Astrocyte (in vitro differentiated cells and primary cell): ENCODE data around the gene RAB31. TPM values are rescaled to one million over a fixed set of nuclear protein-coding genes. Genes with fewer than 3 reads are reported as not detected.
A peak's percentile ranks its signal among the peaks of the same experiment; 100 is the strongest.

Experiments used
- DNase-seq: peaks from one replicate; pipeline ENCODE4 v3.0.0-alpha.2; 2010; ENCODE audit warnings: low read depth
- FAIRE-seq: peaks from 2 replicates; lab custom pipeline; 2011; peaks lifted over from hg19 to GRCh38; lab: Jason Lieb, UNC
- H2AFZ ChIP-seq: 2 replicates; pipeline ENCODE4 v1.6.0; 2012; ENCODE audit warnings: low read depth, low read length, inconsistent platforms
- H3K27ac ChIP-seq: 2 replicates; pipeline ENCODE4 v1.5.1; 2011; ENCODE audit warnings: low read depth, low read length, inconsistent platforms
- H3K27me3 ChIP-seq: 2 replicates; pipeline ENCODE4 v1.6.0; 2011; ENCODE audit warnings: low read length, inconsistent platforms; ENCODE audit not compliant: insufficient read depth
- H3K36me3 ChIP-seq: 2 replicates; pipeline ENCODE4 v1.5.1; 2011; ENCODE audit warnings: low read length, inconsistent platforms; ENCODE audit not compliant: insufficient read depth
- H3K4me1 ChIP-seq: 2 replicates; pipeline ENCODE4 v1.5.1; 2011; ENCODE audit warnings: low read length, inconsistent platforms; ENCODE audit not compliant: insufficient read depth
- H3K4me2 ChIP-seq: 2 replicates; pipeline ENCODE4 v1.6.0; 2012; ENCODE audit warnings: low read length, inconsistent platforms
- H3K4me3 ChIP-seq: 2 replicates; pipeline ENCODE4 v1.5.1; 2011; ENCODE audit warnings: low read depth, mild to moderate bottlenecking, low read length, inconsistent platforms; ENCODE audit not compliant: insufficient read depth
- H3K79me2 ChIP-seq: 2 replicates; pipeline ENCODE4 v1.6.0; 2012; ENCODE audit warnings: mild to moderate bottlenecking, low read length, inconsistent platforms; ENCODE audit not compliant: insufficient read depth
- H3K9ac ChIP-seq: 2 replicates; pipeline ENCODE4 v1.6.0; 2012; ENCODE audit warnings: mild to moderate bottlenecking, low read length, inconsistent platforms
- H3K9me3 ChIP-seq: 2 replicates; pipeline ENCODE4 v1.5.1; 2012; ENCODE audit warnings: low read depth, mild to moderate bottlenecking, low read length, inconsistent platforms; ENCODE audit not compliant: insufficient read depth
- H4K20me1 ChIP-seq: 2 replicates; pipeline ENCODE4 v1.6.0; 2012; ENCODE audit warnings: low read length, inconsistent platforms; ENCODE audit not compliant: insufficient read depth
- H3K27ac Mint-ChIP-seq: one replicate; pipeline ENCODE4 v1.8.0; 2021; ENCODE audit warnings: mild to moderate bottlenecking, mixed read lengths; ENCODE audit not compliant: unreplicated experiment
- H3K27me3 Mint-ChIP-seq: one replicate; pipeline ENCODE4 v1.8.0; 2021; ENCODE audit warnings: low read depth, mixed read lengths; ENCODE audit not compliant: unreplicated experiment
- H3K36me3 Mint-ChIP-seq: one replicate; pipeline ENCODE4 v1.8.0; 2021; ENCODE audit warnings: low read depth, mixed read lengths; ENCODE audit not compliant: unreplicated experiment
- H3K4me1 Mint-ChIP-seq: one replicate; pipeline ENCODE4 v1.8.0; 2021; ENCODE audit warnings: low read depth, mixed read lengths; ENCODE audit not compliant: unreplicated experiment
- H3K4me3 Mint-ChIP-seq: one replicate; pipeline ENCODE4 v1.8.0; 2021; ENCODE audit warnings: mild to moderate bottlenecking, moderate library complexity, mixed read lengths; ENCODE audit not compliant: unreplicated experiment
- H3K9me3 Mint-ChIP-seq: one replicate; pipeline ENCODE4 v1.8.0; 2021; ENCODE audit warnings: mild to moderate bottlenecking, mixed read lengths; ENCODE audit not compliant: unreplicated experiment
- EZH2 ChIP-seq: IDR thresholded peaks from 2 replicates; pipeline ENCODE4 v1.6.1; 2012; ENCODE audit warnings: mild to moderate bottlenecking, low read length, inconsistent platforms; ENCODE audit not compliant: insufficient read depth
- total RNA-seq: library from RNA; stranded (reverse); gene quantifications from 2 replicates; pipeline ENCODE4 v1.2.1, GENCODE V29; 2021
- TF ChIP-seq, protein P1 (sequence below): IDR thresholded peaks from 2 replicates; pipeline ENCODE4 v1.5.1; 2011; ENCODE audit warnings: low read depth, mild to moderate bottlenecking, inconsistent platforms, low read length, moderate library complexity; ENCODE audit not compliant: insufficient read depth

Gene RAB31
- total RNA-seq, 1 donor from 2014 or later: 100 TPM

DNA sequence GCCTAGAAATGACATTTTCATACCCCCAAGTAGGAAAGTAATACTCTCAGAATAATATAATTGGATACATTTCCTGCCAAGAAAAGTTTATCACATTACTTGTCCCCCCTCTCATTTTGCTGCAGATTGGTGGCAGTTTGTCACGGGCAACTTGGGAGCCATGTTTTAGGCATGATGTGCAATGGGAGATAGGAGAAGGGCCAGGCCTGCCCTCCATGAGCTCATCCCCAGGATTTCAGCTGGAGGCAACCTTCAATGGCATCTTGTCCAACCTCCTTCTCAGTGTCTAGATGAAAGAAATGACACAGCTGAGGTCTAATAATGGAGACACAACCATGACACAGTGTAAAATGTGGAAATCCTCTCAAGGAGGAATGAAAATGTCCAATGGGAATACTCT, 11.4 kb upstream of the RAB31 start:
- Mint-ChIP-seq H3K4me3 (no peak overlapping the region), H3K36me3 (no peaks in the 10 kb centered on the region), H3K4me1 (peaks cover 14% of the 10 kb centered on the region), H3K27ac (peak overlapping the region; percentile 55), H3K27me3 (peaks cover 12% of the 10 kb centered on the region), H3K9me3 (no peaks in the 10 kb centered on the region)
- H3K27ac ChIP-seq: no peak overlapping the region
- FAIRE-seq: no peak
- no peak overlapping the region for H2AFZ ChIP-seq
- no peak for DNase-seq
- TF ChIP-seq, protein P1, sequence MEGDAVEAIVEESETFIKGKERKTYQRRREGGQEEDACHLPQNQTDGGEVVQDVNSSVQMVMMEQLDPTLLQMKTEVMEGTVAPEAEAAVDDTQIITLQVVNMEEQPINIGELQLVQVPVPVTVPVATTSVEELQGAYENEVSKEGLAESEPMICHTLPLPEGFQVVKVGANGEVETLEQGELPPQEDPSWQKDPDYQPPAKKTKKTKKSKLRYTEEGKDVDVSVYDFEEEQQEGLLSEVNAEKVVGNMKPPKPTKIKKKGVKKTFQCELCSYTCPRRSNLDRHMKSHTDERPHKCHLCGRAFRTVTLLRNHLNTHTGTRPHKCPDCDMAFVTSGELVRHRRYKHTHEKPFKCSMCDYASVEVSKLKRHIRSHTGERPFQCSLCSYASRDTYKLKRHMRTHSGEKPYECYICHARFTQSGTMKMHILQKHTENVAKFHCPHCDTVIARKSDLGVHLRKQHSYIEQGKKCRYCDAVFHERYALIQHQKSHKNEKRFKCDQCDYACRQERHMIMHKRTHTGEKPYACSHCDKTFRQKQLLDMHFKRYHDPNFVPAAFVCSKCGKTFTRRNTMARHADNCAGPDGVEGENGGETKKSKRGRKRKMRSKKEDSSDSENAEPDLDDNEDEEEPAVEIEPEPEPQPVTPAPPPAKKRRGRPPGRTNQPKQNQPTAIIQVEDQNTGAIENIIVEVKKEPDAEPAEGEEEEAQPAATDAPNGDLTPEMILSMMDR: no peak
- no peak for TF ChIP-seq EZH2
- no peak overlapping the region for H3K4me3 ChIP-seq
- no peaks in the 10 kb centered on the region for H3K79me2 ChIP-seq
- H3K4me2 ChIP-seq: no peak overlapping the region
- H4K20me1 ChIP-seq: no peaks in the 10 kb centered on the region
- H3K27me3 ChIP-seq: no peaks in the 10 kb centered on the region
- no peaks in the 10 kb centered on the region for H3K36me3 ChIP-seq
- no peaks in the 10 kb centered on the region for H3K9me3 ChIP-seq
- H3K4me1 ChIP-seq: peaks cover 5% of the 10 kb centered on the region
- H3K9ac ChIP-seq: no peak overlapping the region

DNA sequence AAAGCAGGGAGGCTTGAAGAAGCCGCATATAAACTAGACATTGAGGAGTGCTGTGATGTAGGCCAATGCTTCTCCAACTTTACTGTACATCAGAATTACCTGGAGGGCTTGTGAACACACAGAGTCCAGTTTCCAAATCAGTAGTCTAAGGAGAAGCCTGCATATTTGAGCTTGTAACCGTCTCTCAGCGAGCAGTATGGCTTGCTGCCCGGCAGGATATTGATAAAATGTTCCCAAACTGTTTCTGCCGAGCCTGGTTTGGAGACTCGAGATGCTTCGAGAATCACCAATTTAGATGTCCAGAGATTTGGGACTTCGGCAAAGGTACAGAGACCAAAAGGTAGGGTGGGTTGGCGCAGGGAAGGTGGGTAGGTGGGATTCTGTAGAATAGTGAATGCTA, 11.0 kb upstream of the RAB31 start:
- H3K36me3 Mint-ChIP-seq: no peaks in the 10 kb centered on the region
- Histone ChIP-seq H2AFZ (no peak overlapping the region), H3K27me3 (no peaks in the 10 kb centered on the region), H3K9ac (no peak overlapping the region), H3K79me2 (no peaks in the 10 kb centered on the region), H3K4me1 (peaks cover 5% of the 10 kb centered on the region), H3K36me3 (no peaks in the 10 kb centered on the region), H3K9me3 (no peaks in the 10 kb centered on the region), H3K4me3 (no peak overlapping the region), H3K27ac (no peak overlapping the region), H3K4me2 (no peak overlapping the region), H4K20me1 (no peaks in the 10 kb centered on the region)
- DNase-seq: no peak
- peaks cover 12% of the 10 kb centered on the region for H3K27me3 Mint-ChIP-seq
- TF ChIP-seq, protein P1: no peak
- no peak for TF ChIP-seq EZH2
- H3K4me3 Mint-ChIP-seq: no peak overlapping the region
- no peak overlapping the region for H3K27ac Mint-ChIP-seq
- FAIRE-seq: no peak
- H3K9me3 Mint-ChIP-seq: no peaks in the 10 kb centered on the region
- H3K4me1 Mint-ChIP-seq: peaks cover 14% of the 10 kb centered on the region

DNA sequence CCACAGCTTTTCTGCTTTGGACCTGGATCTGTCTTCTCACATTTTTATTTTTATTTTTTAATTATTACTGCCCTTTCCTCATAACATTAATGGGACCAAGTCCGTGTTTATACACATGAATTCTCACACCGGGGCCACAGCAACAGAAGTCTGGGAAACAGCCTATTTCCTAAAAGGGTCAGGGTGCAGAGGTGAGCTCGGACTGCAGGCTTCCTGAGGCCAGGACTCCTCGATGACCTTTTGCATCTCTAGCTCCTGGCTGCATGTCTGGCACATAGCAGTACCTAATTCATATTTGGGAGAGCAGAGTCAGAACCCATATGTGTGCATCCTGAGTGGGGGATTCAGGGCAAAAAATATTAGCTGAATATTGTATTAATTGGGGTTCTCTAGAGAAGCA, 9.6 kb upstream of the RAB31 start:
- H4K20me1 ChIP-seq: no peaks in the 10 kb centered on the region
- H3K4me1 Mint-ChIP-seq: peaks cover 14% of the 10 kb centered on the region
- FAIRE-seq: no peak

More for the DNA sequence above, 9.6 kb upstream of the RAB31 start:
- no peaks in the 10 kb centered on the region for H3K36me3 ChIP-seq
- H3K27me3 Mint-ChIP-seq: peaks cover 12% of the 10 kb centered on the region
- no peaks in the 10 kb centered on the region for H3K36me3 Mint-ChIP-seq
- H3K4me1 ChIP-seq: peaks cover 5% of the 10 kb centered on the region
- H3K79me2 ChIP-seq: no peaks in the 10 kb centered on the region
- no peak for DNase-seq
- H3K9me3 ChIP-seq: no peaks in the 10 kb centered on the region
- no peaks in the 10 kb centered on the region for H3K9me3 Mint-ChIP-seq
- H3K4me2 ChIP-seq: no peak overlapping the region
- H3K9ac ChIP-seq: no peak overlapping the region
- no peak for TF ChIP-seq EZH2
- TF ChIP-seq, protein P1: no peak
- H3K27ac ChIP-seq: no peak overlapping the region
- no peak overlapping the region for H3K27ac Mint-ChIP-seq
- no peaks in the 10 kb centered on the region for H3K27me3 ChIP-seq
- H3K4me3 Mint-ChIP-seq: no peak overlapping the region
- H3K4me3 ChIP-seq: no peak overlapping the region
- no peak overlapping the region for H2AFZ ChIP-seq
